HG02884 (cell line): ENCODE results near the gene SORCS2.

Source experiments
- ATAC-seq: cut with Tn5 transposase; IDR thresholded peaks from one replicate; pipeline ENCODE4 v1.9.1; 2021; ENCODE audit warnings: mild to moderate bottlenecking, moderate library complexity; ENCODE audit not compliant: unreplicated experiment

The SORCS2 gene

DNA sequence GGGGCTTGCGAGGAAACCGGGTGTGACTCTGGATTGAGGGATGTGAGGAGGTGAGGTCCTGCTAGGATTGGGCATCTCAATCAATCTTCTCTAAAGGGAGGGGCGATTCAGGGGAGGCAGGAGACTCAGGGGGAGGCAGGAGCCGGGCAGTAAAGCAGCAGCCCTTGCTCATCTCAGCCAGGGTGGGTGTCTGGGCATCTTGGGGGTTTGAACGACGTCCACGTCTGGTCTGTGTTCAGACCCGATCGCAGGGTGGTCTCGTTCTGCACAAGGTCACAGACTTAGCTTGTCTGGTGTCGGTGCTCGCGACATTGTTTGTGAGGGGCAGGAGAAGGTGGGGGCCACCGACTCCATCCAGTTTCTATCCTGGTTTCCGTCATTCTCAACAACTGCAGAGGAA is 473.7 kb downstream of the SORCS2 start:
- ATAC-seq, result no peak

DNA sequence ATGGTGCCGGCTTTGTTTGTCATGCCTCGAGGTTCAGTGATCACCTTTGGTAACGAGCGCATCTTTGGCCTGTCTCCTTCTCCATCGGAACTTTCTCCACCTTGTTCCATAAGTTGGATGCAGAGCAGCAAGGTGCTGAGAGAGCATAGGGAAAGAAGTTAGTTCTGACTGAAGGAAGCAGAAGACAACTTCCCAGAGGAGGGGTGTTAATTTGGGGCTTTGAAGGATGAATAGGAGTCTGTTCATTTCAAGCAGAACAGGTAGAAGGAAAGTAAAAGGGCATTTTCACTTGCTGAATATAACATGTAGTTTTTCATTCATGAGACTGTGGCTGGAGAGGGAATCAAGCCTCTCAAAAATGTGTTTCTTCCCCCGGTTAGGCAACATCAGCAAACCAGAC is 474.4 kb downstream of the SORCS2 start:
- no peak for ATAC-seq

DNA sequence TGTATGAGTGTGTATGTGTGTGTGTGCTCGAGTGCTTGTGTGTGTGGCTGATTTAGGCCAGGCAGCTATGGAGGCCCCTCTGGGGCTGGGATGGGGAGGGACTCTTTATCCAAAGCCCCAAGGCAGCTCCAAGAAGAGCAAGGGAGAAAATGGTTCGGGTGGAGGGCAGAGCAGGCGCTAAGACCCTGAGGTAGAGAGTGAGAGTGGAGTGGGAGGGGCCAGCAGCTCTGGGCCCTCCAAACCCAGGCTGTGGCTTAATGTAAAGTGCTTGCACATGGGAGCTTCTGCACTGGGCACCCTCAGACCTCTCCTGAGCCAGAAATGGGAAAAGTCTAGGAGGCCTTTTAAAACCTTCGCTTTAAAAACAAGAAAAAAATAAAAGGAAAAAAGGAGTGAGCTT is 475.9 kb downstream of the SORCS2 start:
- ATAC-seq, result no peak

DNA sequence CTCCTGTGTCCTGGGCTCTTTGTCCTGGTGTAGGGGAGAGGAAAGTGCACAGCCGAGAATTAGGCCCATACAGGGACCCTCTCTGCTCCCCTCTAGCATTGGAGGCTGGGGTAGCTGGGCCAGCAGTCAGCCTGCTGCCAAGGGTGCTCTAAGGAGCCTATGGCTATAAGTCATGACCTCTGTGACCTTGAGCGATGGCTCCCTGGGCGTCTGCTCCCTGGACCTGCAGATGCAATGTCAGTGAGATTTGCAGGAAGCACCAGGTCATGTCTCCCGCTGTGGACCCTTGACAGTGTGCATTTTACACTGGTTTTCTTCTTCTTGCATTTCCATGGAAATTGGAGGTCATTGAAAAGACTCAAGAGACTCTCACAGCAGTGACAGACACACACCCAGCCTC is 476.5 kb downstream of the SORCS2 start:
- no peak for ATAC-seq

DNA sequence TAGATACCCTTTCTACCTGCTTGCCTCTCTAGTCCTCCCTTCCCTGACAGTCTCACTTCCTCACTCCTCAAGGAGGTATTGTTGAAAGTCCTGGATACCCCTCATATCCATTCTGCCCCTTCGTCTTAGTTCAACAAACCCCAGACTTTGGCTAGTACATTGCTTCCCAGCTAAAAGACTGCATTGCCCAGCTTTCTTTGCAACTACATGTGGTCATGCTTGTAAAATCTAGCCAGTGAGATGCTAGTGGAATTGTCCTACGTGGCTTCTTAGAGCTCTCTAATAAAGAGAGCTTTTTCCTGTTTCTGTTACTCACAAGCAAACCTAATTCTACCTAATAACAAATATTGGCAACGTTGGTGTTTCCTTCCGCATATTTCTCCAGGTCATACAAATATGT is 480.3 kb downstream of the SORCS2 start:
- no peak for ATAC-seq

DNA sequence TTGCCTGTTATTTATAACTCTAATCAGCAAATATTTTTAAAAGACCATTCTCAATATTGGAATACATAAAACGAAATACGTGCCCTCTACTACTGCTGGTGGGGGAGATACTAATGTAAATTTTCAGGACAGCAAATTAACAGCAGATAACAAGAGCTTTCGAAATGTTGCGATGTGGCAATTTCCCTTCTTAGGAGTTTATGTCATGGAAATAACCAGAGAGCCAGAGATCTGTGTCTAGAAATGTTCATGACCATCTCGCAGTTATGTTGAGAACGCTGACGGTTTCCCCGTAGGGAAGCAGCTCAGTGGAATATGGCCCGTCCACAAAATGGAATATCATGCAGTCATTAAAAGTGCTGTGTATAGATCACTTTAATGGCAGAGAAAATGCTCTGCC is 480.8 kb downstream of the SORCS2 start:
- ATAC-seq, result no peak

DNA sequence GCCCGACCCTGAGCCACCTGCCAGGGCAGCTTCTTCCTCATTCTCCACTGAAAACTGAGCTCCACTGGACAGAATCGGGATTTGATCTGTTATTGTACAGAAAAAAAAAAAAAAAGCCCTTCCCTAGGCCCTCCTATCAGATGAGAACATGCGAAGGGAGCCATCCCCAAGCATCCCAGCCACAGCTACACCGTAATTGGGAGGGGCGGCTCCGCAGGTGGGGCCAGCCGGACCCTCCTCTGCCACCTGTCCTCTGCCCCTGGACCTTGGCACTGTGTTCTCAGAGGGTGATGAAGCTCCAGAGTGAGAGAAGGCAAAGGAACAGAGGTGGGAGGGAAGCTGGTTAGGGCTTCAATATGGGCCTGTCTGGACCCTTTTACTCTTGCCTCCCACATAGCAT is 482.4 kb downstream of the SORCS2 start:
- no peak for ATAC-seq

DNA sequence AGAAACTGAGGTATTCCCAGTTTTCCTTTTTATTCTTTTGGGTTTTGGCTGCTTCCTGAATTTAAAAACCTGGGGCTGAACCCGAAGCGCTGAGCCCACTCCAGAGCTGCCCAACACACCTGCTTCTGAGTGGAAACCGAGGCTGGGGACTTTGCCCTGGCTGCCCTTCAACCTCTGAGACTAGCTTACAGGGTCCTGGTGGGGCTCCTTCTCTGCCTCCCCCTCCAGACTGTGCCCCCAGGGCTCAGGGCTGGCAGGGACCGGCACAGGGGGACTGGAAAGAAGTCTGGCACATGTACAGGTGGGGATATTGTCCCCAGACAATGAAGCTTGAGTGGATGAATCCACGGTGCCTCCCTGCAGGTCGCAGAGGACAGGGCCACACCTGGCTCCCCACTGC is 482.8 kb downstream of the SORCS2 start:
- ATAC-seq, result no peak

DNA sequence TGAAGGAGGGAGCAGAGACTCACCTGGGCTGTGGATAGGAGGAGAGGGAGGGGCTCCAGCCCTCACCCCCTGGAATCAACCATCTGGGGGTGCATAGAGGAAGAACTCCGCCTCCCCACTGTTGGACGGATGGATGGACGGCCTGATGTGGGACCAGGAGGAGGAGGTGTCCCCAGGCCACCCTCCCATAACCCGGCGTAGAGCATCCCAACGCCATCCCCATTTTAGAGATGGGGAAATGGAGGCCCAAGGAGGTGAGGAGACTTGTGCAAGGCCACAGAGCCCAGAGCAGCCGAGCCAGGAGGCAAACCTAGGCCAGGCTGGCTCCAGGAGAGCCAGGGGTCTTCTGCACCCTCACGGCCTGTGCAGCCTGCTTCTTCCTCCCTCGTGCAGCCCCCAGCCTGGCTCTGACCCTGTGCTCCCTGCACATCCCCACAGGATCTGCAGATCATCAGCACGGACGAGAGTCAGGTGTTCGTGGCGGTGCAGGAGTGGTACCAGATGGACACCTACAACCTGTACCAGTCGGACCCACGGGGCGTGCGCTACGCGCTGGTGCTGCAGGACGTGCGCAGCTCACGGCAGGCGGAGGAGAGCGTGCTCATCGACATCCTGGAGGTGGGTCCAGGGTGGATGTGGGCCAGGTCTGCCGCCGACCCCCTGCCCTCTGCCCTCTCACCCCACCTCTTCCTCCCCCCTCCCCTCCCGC is 483.4 kb downstream of the SORCS2 start:
- ATAC-seq, result no peak

DNA sequence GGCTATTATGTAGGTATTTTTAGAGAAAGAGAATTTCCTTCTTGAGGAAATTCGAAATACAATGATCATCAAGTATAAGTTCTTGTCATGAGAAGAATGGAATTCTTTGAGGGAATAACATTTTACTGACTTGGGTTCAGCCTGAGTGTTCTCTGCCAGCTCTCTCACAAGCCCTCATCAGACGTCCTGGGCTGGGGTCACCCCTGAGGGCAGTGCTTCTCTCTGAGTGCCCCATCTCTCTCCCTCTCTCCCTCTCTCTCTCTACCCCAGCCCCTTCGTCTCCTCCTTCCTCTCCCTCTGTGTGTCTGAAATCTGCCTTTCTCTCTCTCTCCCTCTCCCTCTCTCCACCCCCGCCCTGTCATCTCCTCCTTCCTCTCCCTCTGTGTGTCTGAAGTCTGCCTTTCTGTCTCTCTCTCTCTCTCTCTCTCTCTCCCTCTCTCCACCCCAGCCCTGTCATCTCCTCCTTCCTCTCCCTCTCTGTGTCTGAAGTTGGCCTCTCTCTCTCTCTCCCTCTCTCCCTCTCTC is 484.1 kb downstream of the SORCS2 start:
- no peak for ATAC-seq

DNA sequence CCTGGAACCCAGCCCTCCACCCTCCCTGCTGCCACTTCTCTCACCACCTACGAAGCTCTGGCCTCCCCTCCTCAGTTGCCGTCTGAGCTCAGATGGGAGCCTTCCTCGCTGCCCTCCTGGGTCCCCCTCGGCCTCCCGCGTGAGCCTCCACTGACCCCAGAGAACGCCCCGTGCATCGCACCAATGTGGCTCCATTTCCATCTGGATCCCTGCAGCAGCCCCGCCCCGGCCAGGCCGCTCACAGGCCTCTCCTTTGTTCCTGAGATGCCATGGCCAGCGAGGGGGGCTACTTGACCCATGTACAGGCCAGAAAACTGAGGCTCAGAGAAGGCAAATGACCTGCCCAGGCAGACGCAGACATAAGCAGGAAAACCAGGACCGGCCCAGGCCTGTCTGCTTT is 484.7 kb downstream of the SORCS2 start:
- ATAC-seq, result no peak

DNA sequence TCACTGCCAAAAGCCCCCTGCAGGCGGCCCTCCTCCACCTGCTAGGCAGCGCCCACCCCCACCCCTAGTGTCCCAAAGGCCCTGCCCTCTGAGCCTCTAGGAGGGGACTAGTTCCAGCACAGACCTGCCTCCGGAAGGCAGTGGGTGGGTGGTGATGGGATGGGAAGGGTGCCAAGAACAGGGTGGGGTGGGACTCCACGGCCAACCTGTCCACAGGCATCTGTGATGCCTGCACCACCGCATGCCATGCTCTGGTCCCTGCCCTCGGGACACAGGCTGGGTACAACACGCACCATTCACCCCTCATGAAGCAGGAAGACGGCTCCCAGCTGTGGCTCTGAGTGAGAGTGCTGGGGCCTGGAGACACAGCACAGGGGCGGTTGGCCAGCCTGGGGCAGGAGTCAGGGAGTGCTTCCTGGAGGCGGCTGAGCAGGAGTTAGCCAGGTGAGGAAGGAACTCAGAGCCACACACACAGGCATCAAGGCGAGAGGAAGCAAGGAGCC is 485.5 kb downstream of the SORCS2 start:
- no peak for ATAC-seq

DNA sequence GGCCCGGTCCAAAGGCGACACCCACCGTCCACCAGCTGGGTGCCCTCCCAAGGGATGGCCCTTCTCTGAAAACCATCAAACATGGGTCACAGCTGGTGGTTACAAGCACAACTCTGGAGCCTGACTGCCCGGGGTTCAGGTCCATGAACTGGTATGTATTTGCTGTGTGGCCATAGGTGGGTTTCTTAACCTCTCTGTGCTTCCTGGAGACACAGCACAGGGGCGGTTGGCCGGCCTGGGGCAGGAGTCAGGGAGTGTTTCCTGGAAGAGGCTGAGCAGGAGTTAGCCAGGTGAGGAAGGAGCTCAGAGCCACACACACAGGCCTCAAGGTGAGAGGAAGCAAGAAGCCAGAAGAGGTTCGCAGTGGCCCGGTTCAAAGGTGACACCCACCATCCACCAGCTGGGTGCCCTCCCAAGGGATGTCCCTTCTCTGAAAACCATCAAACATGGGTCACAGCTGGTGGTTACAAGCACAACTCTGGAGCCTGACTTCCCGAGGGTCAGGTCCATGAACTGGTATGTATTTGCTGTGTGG is 486.0 kb downstream of the SORCS2 start:
- ATAC-seq, result no peak

DNA sequence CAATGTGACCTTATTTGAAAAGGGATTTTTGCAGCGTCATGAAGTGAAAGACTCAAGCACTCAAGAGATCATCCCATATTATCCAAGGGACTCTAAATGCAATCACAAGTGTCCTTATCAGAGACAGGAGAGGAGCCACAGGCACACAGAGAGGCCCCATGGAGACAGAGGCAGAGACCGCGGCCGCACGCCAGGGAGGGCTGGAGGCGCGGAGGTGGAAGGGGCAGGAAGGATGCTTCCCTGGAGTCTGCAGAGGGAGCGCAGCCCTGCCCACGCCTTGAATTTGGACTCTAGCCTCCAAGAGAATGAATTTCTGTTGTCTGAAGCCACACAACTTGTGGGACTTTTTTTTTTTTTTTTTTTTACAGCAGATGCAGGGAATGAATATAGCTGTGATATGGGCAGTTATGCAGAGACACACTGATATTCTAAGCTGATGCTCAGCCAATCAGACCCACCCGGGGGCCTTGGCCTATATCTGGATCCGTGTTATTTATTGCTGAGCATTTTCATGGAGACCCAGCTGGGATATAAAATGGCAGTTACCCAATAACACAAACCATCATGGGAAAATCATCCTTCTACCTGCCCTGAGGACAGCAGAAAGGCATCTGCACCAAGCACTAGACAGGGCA is 487.2 kb downstream of the SORCS2 start:
- no peak for ATAC-seq

DNA sequence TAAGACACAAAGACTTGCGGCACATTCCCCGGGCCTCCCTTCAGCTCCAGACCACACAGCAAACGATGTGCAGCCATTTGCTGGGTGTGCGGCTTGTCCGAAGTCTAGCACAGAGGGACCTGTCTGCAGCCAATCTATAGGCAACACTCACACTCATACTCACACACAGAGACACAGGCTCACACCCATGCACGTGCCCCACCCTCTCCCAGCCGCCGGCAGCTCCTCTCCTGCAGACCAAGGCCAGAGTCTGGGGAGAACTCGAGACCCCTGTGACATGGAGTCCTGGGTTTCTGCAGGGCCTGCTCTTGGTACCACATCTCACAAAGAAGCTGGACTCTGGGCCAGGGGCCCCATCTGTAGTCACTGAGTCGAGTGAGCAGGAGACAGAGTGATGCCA is 487.8 kb downstream of the SORCS2 start:
- no peak for ATAC-seq

DNA sequence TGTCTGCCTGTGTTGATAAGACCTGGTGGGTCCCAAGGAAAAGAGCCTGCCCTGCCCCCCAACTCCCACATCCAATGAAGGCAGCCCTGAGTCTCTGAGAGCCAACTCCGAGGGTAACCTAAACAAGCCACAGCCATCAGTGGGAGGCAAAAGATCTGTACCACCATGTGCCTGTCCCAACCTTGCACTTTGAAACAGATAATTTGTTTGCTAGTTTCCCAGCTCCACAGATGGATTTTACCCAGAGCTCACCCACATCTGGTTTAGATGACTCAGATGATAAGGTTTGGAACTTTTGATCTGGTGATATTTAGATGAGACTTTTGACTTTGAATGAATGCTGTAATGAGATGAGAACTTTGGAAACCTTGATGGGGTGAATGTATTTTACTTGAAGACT is 488.4 kb downstream of the SORCS2 start:
- no peak for ATAC-seq

DNA sequence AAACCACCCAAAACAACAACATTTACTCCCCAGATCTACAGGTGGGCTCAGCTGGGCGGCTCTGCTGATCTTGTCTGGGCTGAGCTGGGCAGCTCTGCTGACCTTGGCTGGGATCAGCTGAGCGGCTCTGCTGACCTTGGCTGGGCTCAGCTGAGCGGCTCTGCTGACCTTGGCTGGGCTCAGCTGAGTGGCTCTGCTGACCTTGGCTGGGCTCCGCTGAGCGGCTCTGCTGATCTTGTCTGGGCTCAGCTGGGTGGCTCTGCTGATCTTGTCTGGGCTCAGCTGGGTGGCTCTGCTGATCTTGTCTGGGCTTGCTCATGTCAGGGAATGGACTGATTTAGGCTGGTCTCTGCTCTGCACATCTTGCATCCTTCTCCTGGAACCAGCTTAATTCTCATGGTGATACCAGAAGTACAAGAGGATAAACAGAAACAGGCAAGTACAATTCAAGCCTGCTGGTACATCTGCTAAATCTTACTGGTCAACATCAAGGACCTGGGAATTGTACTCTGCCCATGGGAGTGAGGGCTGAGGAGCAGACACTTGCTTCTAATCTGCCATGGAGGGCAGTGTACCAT is 490.9 kb downstream of the SORCS2 start:
- no peak for ATAC-seq

DNA sequence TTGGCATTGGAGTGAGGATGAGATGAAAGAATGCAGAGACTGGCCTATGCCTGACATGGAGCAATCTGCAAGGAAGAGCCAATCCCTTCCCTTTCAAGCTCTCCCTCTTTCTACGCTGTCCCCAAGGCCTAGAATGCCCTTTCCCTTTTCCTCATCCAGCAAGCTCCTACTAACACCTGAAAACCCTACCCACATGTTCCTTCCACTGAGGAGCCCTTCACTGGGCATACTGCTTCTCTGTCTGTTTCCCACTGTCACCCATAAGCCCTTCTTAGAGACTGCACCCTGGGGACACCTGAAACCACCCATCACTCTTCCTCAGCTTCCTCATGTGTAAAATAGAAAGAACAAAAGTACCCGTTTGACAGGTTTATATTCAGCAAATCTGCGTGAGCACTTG is 492.0 kb downstream of the SORCS2 start:
- no peak for ATAC-seq

DNA sequence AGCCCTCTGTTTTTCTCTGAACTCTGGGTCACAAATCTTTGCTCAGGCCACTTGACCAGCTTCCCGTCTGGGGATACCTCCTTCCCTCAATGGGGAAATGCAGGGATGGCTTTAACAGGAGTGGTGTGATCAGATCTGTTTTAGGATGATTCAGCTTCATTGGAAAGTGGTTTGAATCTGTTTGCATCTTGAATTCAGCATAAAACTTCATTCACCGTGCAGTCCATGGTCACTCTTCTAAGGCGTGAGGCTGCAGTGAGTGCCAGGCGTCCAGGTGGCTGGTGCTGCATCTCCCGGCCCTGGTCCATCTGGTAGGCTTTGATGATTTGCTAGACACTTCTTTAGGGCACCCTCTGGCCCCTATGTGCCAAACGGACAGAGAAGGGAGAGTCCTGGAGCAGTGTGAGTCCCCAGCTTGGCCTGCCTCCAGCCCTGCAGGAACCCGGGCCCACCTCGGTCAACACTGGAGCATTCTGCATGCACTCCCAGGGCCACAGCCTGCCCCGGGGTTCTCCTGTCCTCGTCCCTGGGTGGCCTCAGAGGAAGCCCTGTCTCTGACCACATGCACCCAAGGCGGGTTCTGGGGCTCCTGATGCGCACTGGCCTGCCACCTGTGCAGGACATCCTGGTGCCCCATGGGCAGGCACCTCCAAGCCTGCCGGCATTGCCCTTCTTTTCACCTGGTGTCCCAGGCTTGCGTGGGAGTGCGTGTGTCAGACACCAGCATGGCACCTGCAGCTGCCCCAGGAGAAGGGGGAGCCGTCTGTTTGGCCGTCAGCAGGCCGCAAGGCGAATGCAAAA is 493.9 kb downstream of the SORCS2 start:
- ATAC-seq, result no peak

DNA sequence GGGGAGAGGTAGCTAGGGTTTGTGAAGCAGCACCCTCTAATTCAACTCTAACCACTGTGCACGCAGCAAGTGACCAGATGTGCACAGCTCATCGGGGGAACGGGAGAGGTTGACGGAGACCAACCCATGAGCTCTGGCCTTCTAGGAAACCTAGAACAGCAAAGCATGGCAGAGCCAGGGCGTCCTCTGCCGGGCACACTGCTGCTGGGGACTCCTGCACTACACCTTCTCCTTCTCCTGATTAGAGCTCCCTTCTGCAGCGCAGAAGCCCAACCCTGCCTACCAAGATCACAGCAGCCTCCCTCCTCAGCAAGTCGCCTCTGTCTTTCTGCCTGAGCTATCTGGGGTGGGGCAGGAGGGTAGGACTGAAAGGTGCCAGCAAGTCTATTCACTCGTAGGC is 494.7 kb downstream of the SORCS2 start:
- ATAC-seq, result no peak

DNA sequence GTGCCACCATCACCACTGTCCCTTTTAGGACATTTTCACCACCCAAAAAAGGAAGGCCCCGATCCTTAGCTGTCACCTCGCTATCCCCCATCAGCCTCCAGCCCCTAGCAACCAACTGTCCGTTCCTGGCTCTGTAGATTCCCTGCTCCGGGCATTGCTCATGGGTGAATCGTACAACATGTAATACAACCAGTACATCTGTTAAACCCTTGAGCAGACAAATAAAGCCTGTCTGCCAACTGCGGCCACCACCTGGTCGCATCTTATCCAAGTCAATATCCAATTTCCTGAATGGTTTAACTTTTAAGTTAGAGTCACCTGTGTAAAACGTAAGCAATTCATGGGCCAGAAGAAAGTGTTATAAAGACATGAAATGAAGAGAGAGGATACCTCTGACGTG is 495.5 kb downstream of the SORCS2 start:
- ATAC-seq, result no peak
